ENCODE results near the gene SMIM35.

- TF ChIP-seq CTCF (IDR thresholded peaks at IDR 0.05) (no peak), POLR2A (IDR thresholded peaks at IDR 0.05) (no peak)
Measured at GRCh38 chr11:118126082-118126838, 39.5 kb upstream of the SMIM35 start.
